H1 (cell line): Measurements from ENCODE around the gene TAX1BP3. TPM values are rescaled to one million over a fixed set of nuclear protein-coding genes. Genes with fewer than 3 reads are reported as not detected.

Experiments
- EZH2 ChIP-seq: fragments of 200-600 bp; sonication (generic); IDR thresholded peaks from 2 replicates; pipeline ENCODE4 v1.7.1; 2012; ENCODE audit warnings: low read depth, mild to moderate bottlenecking, moderate library complexity, low read length, inconsistent platforms; ENCODE audit not compliant: severe bottlenecking
- POLR2A ChIP-seq, 2 experiments: IDR thresholded peaks; 1 replicate in 1 of 2; 2 replicates in 1 of 2; pipeline ENCODE4 v1.6.1; 2011; ENCODE audit warnings: low read depth in 2 of 2, low read length in 2 of 2, mild to moderate bottlenecking in 2 of 2; ENCODE audit errors: control extremely low read depth in 1 of 2
- SIRT6 ChIP-seq: IDR thresholded peaks from one replicate; pipeline ENCODE4 v1.7.1; 2012; ENCODE audit warnings: low read length, inconsistent platforms
- USF2 ChIP-seq: IDR thresholded peaks from 2 replicates; pipeline ENCODE4 v1.6.1; 2011; ENCODE audit warnings: low read length, improper control_type of control experiment
- polyA plus RNA-seq, 7 experiments: library from polyadenylated mRNA; depleted of rRNA in 3 of 7; stranded (reverse) in 5 of 7; unstranded in 2 of 7; fragments of >200 nt in 5 of 7; fragments of 200-250 nt in 2 of 7; gene quantifications; 1 replicate in 5 of 7; 2 replicates in 1 of 7; 4 replicates in 1 of 7; pipeline versions ENCODE4 v1.2.1 to v1.2.3, GENCODE V29; 2011 to 2013; ENCODE audit warnings: missing spikeins in 2 of 7, mixed read lengths in 2 of 7
- total RNA-seq: library from RNA; stranded (reverse); fragmentation: NEBNext Ultra II Directional; extraction: Animal tissue kit (Norgen Biotek cat#: 25700); gene quantifications from 2 replicates; pipeline ENCODE4 v1.2.1, GENCODE V29; 2021

TAX1BP3 gene
- total and polyA plus RNA-seq, 2 of the 8 experiments (the other 6 are each of a cell fraction or from before 2014, with no cell fraction given) = 65.3 to 81.8 TPM

DNA sequence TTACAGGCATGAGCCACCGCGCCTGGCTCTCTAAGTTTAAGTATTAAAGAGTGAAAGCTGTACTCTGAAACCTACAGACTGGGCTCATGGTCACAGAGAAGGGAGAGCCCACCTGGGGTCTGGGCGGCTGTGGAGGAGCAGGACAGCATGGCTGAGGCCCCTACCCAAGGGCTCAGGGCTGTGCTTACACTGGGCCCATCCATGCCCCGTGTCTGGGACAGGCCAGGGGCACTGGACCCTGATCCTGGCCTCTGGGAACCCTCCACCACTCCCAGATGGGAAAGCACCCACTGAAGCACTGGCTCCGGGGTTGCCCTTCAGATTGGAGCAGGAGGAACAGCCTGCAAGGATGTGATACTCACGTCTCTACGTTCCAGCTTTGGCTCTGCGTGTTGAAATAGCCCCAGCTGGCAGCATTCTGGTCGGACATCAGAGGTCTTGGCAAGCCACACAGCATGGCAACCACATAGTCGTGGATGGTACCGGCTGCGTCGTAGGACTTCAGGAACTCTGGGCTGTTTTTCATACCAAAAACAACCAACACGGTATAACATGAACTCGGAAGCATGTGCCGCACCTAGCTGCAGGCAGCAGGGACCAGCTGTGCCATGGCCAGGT, 45.3 kb downstream of the TAX1BP3 start (continued):
- TF ChIP-seq USF2 (no peak), SIRT6 (no peak), EZH2 (no peak), POLR2A (IDR thresholded peaks at IDR 0.05; ENCODE audit: control extremely low read depth in 1 of 2, low read depth in 2 of 2, low read length in 2 of 2) (no peak)
